ENCODE data around the gene C1orf53.
"Not testable (repeated sequence)": the region's sequence is repeated elsewhere in the genome, so short reads cannot be mapped to it uniquely, and the experiment has no call there.

- TF ChIP-seq, protein P1, sequence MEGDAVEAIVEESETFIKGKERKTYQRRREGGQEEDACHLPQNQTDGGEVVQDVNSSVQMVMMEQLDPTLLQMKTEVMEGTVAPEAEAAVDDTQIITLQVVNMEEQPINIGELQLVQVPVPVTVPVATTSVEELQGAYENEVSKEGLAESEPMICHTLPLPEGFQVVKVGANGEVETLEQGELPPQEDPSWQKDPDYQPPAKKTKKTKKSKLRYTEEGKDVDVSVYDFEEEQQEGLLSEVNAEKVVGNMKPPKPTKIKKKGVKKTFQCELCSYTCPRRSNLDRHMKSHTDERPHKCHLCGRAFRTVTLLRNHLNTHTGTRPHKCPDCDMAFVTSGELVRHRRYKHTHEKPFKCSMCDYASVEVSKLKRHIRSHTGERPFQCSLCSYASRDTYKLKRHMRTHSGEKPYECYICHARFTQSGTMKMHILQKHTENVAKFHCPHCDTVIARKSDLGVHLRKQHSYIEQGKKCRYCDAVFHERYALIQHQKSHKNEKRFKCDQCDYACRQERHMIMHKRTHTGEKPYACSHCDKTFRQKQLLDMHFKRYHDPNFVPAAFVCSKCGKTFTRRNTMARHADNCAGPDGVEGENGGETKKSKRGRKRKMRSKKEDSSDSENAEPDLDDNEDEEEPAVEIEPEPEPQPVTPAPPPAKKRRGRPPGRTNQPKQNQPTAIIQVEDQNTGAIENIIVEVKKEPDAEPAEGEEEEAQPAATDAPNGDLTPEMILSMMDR (IDR thresholded peaks at IDR 0.05), result not testable (repeated sequence)
- not testable (repeated sequence) for TF ChIP-seq EP300, POLR2A (IDR thresholded peaks at IDR 0.05)
Measured at GRCh38 chr1:197939159-197939980, 36.9 kb downstream of the C1orf53 start.

Data from gastroesophageal sphincter (tissue), 3 donors.